Measurements from ENCODE around the gene OTOG. TPM values are rescaled to one million over a fixed set of nuclear protein-coding genes. Genes with fewer than 3 reads are reported as not detected.

Gene OTOG
- total and polyA plus RNA-seq, 12 donors: not detected

GRCh38 chr11:17633987-17634775 lies 87.1 kb downstream of the OTOG start:
- no peaks in the 10 kb centered on the region for H3K4me1 ChIP-seq (replicated peaks in 1 of 2)
- 77 to 80% (median 78%) methylated on average over 6 to 14 of the region's 14 CpGs for WGBS, 4 donors
- no peaks in the 10 kb centered on the region for H3K9me3 ChIP-seq (replicated peaks in 1 of 3)
- H3K4me3 ChIP-seq: no peak overlapping the region
- TF ChIP-seq POLR2A (IDR thresholded peaks at IDR 0.05): no peak
- no peak for TF ChIP-seq CTCF (IDR thresholded peaks at IDR 0.05)
- H3K27me3 ChIP-seq: no peaks in the 10 kb centered on the region
- intact Hi-C loops (cut with DNase I): no loop called here
- no peak overlapping the region for H3K27ac ChIP-seq
- no peak for DNase-seq
- no peaks in the 10 kb centered on the region for H3K36me3 ChIP-seq (replicated peaks in 1 of 2)

GRCh38 chr11:17634776-17635550 lies 87.9 kb downstream of the OTOG start:
- Histone ChIP-seq H3K9me3 (replicated peaks in 1 of 3) (no peaks in the 10 kb centered on the region), H3K27me3 (no peaks in the 10 kb centered on the region), H3K4me1 (replicated peaks in 1 of 2) (no peaks in the 10 kb centered on the region), H3K36me3 (replicated peaks in 1 of 2) (no peaks in the 10 kb centered on the region), H3K4me3 (no peak overlapping the region), H3K27ac (no peak overlapping the region)
- intact Hi-C loops (cut with DNase I): no loop called here
- no peak for TF ChIP-seq POLR2A (IDR thresholded peaks at IDR 0.05)
- no peak for TF ChIP-seq CTCF (IDR thresholded peaks at IDR 0.05)
- WGBS, 4 donors: 69 to 88% (median 84%) methylated on average over 7 to 25 of the region's 25 CpGs
- DNase-seq: no peak

GRCh38 chr11:17635551-17635938 lies 88.5 kb downstream of the OTOG start:
- TF ChIP-seq CTCF (IDR thresholded peaks at IDR 0.05) (no peak), POLR2A (IDR thresholded peaks at IDR 0.05) (no peak)
- Histone ChIP-seq H3K4me3 (no peak overlapping the region), H3K4me1 (replicated peaks in 1 of 2) (no peaks in the 10 kb centered on the region), H3K27ac (no peak overlapping the region), H3K36me3 (replicated peaks in 1 of 2) (no peaks in the 10 kb centered on the region), H3K27me3 (no peaks in the 10 kb centered on the region), H3K9me3 (replicated peaks in 1 of 3) (no peaks in the 10 kb centered on the region)
- intact Hi-C loops (cut with DNase I): no loop called here
- DNase-seq: no peak
- 77 to 84% (median 84%) methylated on average over 6 to 9 of the region's 9 CpGs; no CpG with 5 or more reads in 1 of the 4 donors for WGBS, 4 donors

GRCh38 chr11:17636721-17637120 lies 89.7 kb downstream of the OTOG start:
- Histone ChIP-seq H3K4me1 (replicated peaks in 1 of 2) (no peaks in the 10 kb centered on the region), H3K27ac (no peak overlapping the region), H3K36me3 (replicated peaks in 1 of 2) (no peaks in the 10 kb centered on the region), H3K9me3 (replicated peaks in 1 of 3) (no peaks in the 10 kb centered on the region), H3K4me3 (no peak overlapping the region), H3K27me3 (no peaks in the 10 kb centered on the region)
- TF ChIP-seq POLR2A (IDR thresholded peaks at IDR 0.05): no peak
- no peak for TF ChIP-seq CTCF (IDR thresholded peaks at IDR 0.05)
- intact Hi-C loops (cut with DNase I): no loop called here
- no peak for DNase-seq
- WGBS, 4 donors: 72 to 85% (median 76%) methylated on average over 5 of the region's 5 CpGs
